ENCODE measurements around the gene ZNF784. TPM values are rescaled to one million over a fixed set of nuclear protein-coding genes. Genes with fewer than 3 reads are reported as not detected.
"Not testable (repeated sequence)": the region's sequence is repeated elsewhere in the genome, so short reads cannot be mapped to it uniquely, and the experiment has no call there.

ZNF784 gene
- total RNA-seq, 1 donor from 2014 or later: 9.7 TPM

GRCh38 chr19:55585658-55586339 is 38.6 kb downstream of the ZNF784 start:
- H3K27ac ChIP-seq: peak overlapping the region; percentile 55
- ATAC-seq (peak; percentile 81), DNase-seq (peak; percentile 93)
- H3K9me3 ChIP-seq: no peaks in the 10 kb centered on the region
- peak overlapping the region; percentile 31 for H3K4me3 ChIP-seq
- H3K36me3 ChIP-seq: no peaks in the 10 kb centered on the region
- TF ChIP-seq, protein P1, sequence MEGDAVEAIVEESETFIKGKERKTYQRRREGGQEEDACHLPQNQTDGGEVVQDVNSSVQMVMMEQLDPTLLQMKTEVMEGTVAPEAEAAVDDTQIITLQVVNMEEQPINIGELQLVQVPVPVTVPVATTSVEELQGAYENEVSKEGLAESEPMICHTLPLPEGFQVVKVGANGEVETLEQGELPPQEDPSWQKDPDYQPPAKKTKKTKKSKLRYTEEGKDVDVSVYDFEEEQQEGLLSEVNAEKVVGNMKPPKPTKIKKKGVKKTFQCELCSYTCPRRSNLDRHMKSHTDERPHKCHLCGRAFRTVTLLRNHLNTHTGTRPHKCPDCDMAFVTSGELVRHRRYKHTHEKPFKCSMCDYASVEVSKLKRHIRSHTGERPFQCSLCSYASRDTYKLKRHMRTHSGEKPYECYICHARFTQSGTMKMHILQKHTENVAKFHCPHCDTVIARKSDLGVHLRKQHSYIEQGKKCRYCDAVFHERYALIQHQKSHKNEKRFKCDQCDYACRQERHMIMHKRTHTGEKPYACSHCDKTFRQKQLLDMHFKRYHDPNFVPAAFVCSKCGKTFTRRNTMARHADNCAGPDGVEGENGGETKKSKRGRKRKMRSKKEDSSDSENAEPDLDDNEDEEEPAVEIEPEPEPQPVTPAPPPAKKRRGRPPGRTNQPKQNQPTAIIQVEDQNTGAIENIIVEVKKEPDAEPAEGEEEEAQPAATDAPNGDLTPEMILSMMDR (IDR thresholded peaks at IDR 0.05): no peak
- no peaks in the 10 kb centered on the region for H3K27me3 ChIP-seq
- intact Hi-C loops (cut with DNase I): no loop called here
- peaks cover 27% of the 10 kb centered on the region for H3K4me1 ChIP-seq

DNA sequence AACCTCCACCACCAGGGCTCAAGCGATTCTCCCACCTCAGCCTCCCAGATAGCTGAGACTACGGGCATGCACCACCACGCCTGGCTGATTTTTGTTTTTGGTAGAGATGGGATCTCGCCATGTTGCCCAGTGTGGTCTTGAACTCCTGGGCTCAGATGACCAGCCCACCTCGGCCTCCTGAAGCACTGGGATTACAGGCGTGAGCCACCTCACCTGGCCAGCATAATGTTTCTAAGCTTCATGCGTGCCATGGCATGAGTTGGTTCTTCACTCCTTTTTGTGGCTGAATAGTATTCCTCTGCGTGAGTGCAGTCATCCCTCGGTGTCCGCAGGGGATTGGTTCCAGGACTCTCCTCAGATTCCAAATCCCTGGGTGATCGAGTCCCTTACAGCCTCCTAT is 39.5 kb downstream of the ZNF784 start:
- Histone ChIP-seq H3K27ac (no peak overlapping the region), H3K27me3 (no peaks in the 10 kb centered on the region), H3K36me3 (no peaks in the 10 kb centered on the region), H3K9me3 (no peaks in the 10 kb centered on the region), H3K4me3 (no peak overlapping the region), H3K4me1 (peaks cover 27% of the 10 kb centered on the region)
- ATAC-seq (no peak), DNase-seq (no peak)
- intact Hi-C loops (cut with DNase I): no loop called here
- TF ChIP-seq, protein P1 (IDR thresholded peaks at IDR 0.05): no peak

GRCh38 chr19:55583897-55584296 is 40.5 kb downstream of the ZNF784 start:
- Histone ChIP-seq H3K27ac (peak overlapping the region; percentile 30), H3K4me1 (peaks cover 27% of the 10 kb centered on the region)
- intact Hi-C loops (cut with DNase I); H3K4me3 ChIP-seq; H3K9me3 ChIP-seq; ATAC-seq; DNase-seq; H3K27me3 ChIP-seq; H3K36me3 ChIP-seq: not testable (repeated sequence)

- peaks cover 27% of the 10 kb centered on the region for H3K4me1 ChIP-seq
- ATAC-seq; intact Hi-C loops (cut with DNase I); H3K9me3 ChIP-seq; H3K27me3 ChIP-seq; DNase-seq; H3K36me3 ChIP-seq: not testable (repeated sequence)
- peak overlapping the region; percentile 5 for H3K4me3 ChIP-seq
- H3K27ac ChIP-seq: peak overlapping the region; percentile 88
These were observed 42.1 kb downstream of the ZNF784 start for GRCh38 chr19:55582284-55582683.

DNA sequence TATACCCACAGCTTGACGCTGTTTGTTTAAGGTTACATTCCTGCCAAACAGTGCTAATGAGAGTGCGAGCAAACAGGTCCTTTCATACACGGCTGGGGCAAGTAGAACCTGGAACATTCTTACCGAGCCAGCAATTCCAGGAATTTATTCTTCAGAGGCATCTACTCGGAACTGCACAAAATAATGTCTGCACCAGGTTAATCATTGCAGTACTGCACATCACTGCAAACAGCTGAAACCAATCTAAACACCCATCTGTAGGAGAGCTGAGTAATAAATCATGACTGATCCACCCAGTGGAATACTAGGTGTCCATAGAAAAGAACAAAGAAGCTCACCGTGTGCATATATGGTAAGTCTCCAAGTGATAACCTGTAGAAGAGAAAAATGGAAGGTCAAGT is 42.5 kb downstream of the ZNF784 start:
- intact Hi-C loops (cut with DNase I): no loop called here
- H3K4me3 ChIP-seq: peak overlapping the region; percentile 89
- ATAC-seq (peak; percentile 29), DNase-seq (no peak)
- H3K36me3 ChIP-seq: no peaks in the 10 kb centered on the region
- peak overlapping the region; percentile 88 for H3K27ac ChIP-seq
- no peaks in the 10 kb centered on the region for H3K27me3 ChIP-seq
- peaks cover 24% of the 10 kb centered on the region for H3K4me1 ChIP-seq
- TF ChIP-seq, protein P1 (IDR thresholded peaks at IDR 0.05): no peak
- H3K9me3 ChIP-seq: no peaks in the 10 kb centered on the region

DNA sequence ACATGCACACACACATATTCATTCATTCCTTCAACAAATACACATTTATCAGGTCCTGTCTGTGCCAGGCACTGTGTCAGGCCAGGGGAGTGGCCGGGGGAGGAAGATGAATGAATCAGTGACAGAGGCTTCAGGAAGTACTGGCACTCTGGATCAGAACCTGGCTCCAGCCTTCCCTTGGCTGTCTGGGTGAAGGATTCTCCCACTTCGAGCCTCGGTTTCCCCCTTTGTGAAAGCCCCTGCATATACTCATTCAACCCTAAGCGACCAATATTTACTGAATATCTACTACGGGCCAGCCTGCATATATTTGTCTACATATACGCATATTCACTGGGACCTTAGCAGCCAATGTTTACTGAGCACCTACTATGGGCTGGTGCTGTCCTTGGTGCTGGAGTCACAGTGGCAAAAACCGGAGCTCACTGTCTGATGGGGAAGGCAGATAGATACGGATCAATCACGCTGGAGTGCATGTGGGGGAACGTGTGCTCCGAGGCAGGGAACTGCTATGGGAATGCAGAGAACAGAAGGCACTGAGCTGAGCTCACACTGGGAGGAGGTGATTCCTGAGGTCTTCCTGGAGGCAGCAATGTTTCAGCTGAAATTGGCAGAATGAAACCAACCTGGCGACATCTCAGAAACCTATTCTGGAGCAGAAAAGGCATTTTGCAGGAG is 43.1 kb downstream of the ZNF784 start:
- no peaks in the 10 kb centered on the region for H3K27me3 ChIP-seq
- TF ChIP-seq, protein P1 (IDR thresholded peaks at IDR 0.05): no peak
- peaks cover 19% of the 10 kb centered on the region for H3K4me1 ChIP-seq
- peak overlapping the region; percentile 88 for H3K27ac ChIP-seq
- intact Hi-C loops (cut with DNase I): no loop called here
- no peak for ATAC-seq
- H3K9me3 ChIP-seq: no peaks in the 10 kb centered on the region
- peak overlapping the region; percentile 89 for H3K4me3 ChIP-seq
- no peak for DNase-seq
- no peaks in the 10 kb centered on the region for H3K36me3 ChIP-seq
